Measurements from ENCODE around the gene ANXA10.
"Not testable (repeated sequence)": the region's sequence is repeated elsewhere in the genome, so short reads cannot be mapped to it uniquely, and the experiment has no call there.

Gene ANXA10, protein sequence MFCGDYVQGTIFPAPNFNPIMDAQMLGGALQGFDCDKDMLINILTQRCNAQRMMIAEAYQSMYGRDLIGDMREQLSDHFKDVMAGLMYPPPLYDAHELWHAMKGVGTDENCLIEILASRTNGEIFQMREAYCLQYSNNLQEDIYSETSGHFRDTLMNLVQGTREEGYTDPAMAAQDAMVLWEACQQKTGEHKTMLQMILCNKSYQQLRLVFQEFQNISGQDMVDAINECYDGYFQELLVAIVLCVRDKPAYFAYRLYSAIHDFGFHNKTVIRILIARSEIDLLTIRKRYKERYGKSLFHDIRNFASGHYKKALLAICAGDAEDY

DNA sequence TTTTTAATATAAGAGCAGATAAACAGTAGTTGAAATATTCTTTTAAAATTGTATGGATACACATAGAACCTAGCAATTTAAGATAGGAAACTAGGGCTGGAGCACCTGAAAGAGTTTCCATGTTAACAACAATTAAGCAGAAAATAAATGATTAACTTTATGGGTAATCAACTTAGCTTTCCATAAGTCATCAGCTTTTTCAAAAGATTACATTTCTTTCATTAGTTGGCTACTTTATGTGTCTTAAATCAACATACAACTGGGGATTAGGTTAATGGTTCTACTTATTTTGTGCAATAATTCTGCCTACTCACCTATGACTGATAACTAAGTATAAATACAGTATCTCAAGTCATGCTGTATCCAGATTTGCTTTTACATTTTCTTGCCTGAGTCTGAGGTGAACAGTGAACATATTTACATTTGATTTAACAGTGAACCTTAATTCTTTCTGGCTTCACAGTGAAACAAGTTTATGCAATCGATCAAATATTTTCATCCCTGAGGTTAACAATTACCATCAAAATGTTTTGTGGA, at the start of gene ANXA10:
ANXA10 (plus strand) TSS at position 362 of the 537 bp plus-strand sequence; CDS start at position 526, 164 bp downstream.
- DNase-seq (ENCODE audit: low spot score), result no peak

DNA sequence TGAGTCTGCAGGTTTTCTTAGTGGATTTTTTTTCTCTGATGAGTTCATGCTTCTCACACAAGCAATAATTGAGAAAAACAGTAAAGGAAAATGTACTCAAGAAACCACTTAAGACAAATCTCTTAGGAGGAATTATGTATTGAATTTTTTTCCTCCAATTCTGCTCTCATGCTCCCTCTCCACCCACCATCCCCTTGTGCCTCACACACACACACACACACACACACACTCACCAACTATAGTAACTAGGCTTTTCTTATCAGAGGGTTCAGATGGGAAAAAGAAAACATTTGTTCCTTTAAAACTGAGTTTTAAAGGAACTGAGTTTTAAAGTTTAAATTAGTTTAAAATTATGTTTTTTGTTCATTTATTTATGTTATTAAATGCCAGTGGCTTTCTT, 47.0 kb upstream of the ANXA10 start:
- DNase-seq (ENCODE audit: low spot score), result no peak

DNA sequence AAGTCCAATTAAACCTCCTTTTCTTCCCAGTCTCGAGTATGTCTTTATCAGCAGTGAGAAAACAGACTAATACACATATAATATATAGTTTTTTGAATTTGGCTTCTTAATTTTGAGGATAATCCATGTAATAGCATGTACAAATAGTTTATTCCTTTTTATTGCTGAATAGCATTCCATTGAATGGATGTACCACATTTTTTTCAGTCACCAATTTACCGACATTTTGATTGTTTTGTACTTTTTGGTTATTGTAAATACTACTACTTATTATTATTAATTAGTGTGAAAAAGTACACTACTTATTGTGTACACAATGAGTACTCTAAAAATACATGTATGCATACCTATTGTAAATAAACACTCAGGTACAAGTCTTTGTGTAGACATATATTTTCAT, 42.3 kb upstream of the ANXA10 start:
- DNase-seq (ENCODE audit: low spot score), result no peak

DNA sequence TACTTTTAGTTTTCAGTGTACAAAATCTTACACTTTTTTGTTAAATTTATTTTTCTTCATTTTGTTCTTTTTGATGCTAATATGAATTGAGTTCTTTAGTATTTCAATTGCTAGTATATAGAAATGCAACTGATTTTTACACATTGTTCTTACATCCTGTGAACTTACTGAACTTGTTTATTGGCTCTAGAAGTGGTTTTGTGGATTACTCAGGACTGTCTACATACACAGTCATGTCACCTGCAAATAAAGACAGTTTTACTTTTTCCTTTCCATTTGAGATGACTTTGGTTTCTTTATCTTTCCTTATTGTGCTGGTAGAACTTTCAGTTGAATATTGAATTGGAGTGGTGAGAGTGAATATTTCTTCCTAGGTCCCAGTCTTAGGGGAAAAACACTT, 40.8 kb upstream of the ANXA10 start:
- DNase-seq (ENCODE audit: low spot score), result no peak

DNA sequence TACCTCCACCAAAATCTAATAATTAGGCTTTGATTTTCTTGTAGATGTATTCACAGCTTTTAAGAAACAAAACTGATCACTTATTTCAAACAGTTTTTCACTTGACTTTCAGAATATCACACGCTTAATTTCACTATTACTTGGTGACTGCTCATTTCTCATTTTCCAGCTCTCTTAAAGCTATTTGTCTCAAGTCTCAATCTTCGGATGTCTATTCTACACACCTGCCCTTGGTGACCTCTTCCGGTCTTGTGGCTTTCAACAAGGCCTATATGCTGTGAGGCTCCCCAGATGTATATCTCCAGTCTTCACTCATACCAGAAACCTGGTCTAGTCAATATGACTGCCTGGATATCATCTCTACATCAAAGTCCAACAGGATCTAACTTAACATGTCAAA, 34.9 kb upstream of the ANXA10 start:
- no peak for DNase-seq (ENCODE audit: low spot score)

DNA sequence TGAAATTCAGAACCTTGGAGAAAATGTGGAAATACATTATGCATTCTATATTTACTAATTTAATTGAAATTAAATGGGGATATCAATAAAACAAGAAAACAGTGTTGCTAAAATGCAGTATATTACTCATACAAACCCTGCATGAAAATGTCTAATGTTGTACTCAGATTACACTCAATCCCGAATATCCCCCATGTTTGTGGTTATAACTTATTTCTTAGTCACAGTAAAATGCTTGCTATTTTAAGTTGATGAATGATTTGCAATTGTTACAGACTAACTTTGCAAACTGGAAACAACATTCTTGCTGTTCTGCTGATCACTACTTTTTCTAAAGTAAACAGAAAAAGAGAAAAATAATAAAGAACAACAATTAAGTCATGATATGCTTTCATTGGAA, 33.1 kb upstream of the ANXA10 start:
- no peak for DNase-seq (ENCODE audit: low spot score)

DNA sequence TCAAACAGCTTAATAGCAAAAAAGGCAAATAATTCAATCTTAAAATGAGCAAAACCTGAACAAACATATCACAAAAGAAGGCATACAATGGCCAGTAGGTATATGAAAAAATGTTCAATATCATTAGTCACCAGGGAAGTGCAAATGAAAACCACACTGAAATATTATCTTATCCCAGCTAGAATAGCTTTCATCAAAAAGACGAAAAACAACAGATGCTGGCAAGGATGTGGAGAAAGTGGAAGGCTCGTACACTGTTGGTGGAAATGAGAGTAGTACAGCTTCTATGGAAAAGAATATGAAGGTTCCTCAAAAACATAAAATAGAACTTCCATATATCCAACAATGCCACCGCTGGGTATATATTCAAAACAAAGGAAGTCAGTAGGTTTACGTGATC, 29.3 kb upstream of the ANXA10 start:
- no peak for DNase-seq (ENCODE audit: low spot score)

DNA sequence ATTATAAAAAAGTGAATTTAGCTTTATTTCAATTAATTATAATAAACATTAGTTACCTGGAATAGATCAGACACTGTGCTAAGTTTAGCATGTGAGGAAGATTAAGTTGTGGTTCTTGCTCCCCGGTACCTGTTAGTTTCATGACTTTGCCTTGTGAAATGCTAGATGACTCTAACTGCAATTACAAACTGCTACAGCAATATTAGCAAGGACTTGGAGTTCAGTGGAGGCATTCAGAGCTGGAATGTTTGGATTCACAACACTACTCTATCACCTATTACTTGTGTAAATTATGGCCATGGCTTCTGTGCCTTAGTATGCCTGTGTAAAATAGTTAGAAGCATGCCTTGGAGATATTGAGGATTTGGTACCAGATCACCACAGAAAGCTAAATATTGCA, 21.4 kb upstream of the ANXA10 start:
- no peak for DNase-seq (ENCODE audit: low spot score)

DNA sequence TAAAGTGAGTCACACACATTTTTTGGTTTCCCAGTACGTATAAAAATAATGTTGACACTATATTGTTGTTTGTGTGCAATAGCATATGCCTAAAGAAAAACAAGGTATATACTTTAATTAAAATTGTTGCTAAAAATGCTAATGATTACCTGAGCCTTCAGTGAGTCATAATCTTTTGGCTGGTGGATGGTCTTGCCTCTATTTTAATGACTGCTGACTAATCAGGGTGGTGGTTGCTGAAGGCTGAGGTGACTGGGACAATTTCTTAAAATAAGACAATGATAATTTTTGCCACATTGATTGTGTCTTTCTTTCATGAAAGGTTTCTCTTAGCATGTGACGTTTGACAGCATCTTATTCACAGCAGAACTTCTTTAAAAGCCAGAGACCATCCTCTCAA, 21.0 kb upstream of the ANXA10 start:
- DNase-seq (ENCODE audit: low spot score), result no peak

DNA sequence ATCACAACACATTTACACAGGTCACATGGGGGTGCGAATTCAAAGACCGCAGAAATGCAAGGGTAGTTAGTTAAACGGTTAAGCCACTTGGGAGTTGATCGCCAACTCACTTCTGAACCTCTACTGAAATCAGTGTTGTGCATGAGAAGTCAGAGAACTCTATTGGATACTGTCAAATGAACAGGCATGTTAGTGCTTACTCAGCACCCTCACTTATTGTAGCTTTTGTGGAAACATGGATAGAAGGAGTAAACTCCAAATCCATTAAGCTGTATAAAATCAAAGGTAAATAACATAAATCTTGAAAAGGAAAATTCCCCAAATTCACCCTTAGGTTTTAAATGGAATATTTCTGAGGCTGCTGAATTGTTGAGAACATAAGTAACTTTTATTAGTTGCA, 17.5 kb upstream of the ANXA10 start:
- no peak for DNase-seq (ENCODE audit: low spot score)

DNA sequence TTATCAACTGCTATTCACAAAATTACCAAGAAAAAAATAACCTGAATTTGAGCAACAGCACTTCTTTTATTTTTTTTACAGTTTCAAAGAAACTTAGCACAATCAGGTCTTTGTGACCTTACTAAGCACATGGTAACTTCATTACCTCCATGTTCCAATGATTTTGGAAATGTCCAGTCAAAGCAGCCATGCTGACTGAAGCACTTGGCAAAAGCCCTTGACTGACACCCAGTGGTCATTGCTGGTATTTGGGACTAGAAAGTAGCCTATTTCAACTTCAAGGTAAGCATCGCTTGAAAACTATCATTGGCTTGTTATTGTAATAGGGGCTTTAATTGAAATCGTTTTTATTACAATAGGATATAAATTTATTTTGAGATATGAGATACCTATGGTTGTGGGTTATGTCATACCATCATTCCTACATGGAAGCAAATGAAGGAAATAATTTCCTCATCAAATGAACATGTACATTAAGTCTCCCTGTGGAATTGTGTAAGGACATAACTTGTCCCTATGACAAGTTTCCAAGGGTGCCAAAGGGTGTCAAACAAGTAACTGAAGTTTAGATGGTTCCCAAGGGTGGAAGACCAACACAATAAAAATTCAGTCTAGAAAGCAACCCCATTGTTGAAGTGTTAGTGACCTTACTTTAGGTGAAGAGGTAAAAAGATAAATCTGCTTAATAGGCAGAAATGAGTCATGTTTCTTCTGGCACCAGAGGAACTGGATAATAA, 15.2 kb upstream of the ANXA10 start:
- DNase-seq (ENCODE audit: low spot score), result peak; percentile 22

DNA sequence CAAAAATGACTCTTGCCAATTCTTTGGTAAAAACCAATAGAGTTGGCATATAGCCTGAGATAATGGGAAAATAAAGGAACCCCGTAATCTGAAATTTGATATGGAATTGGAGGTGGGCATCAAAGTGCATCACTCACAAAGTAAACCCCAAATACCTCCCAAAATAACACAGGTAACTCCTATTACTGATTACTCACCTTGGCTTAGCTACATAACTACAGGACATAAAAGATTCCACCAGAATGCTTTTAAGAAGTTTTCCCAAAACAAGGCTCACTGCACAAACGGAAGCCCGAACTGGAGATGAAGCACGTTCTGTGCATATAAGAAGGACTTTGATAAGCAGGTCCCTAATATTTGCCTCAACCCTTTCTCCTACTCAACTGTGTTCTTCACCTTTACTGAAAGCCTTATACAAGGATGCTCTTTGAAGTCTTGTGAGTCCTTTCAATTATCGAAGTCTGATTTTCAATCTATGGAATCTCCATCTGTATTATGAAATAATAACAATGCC, 14.6 kb upstream of the ANXA10 start:
- DNase-seq (ENCODE audit: low spot score), result no peak

DNA sequence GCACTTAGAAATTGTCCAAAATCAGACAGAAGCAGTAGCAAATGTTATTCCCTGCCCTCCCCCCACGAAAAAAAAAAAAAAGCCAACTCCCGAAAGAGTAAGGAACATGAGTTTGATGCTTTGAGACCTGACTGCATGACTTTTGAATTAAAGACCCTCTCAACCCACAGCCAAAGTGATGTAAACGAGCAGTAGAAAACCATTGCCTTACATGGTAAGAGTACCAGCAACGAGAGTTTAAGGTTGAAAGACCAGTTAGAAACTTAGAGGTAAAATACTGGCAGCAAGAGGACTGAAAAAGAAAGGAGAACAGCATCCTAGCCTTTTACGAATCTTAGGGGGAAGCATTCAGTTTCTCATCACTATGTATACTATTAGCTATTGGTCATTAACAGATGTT, 10.0 kb upstream of the ANXA10 start:
- no peak for DNase-seq (ENCODE audit: low spot score)

DNA sequence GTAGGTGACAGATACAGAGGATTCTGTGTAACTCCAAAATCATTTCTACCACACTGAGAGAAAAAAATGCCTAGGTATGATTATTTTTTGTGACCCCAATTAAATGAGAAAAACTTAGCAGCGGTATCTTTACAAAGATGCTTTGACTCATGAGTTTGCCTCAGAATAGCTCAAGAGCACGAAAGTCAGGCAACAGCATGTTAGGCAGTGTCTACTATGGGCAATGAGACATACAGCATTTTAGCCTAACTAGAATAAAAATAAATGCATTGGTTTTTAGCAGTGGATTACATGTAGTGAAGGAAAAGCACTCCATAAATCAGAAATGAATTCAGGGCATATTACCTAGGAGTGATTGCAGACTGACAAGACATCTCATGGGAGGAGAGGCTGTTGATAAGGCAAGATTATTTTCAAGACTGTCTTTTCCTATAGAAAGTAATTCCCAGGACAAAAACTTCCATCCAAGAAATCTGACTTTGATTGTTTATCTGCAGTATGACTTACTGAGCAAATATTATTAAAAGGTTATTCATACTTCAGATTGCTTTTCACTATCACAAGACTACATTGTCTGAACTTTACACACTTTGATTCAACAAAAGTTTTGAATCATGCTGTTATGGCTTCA, 3.6 kb downstream of the ANXA10 start:
- no peak for DNase-seq (ENCODE audit: low spot score)

DNA sequence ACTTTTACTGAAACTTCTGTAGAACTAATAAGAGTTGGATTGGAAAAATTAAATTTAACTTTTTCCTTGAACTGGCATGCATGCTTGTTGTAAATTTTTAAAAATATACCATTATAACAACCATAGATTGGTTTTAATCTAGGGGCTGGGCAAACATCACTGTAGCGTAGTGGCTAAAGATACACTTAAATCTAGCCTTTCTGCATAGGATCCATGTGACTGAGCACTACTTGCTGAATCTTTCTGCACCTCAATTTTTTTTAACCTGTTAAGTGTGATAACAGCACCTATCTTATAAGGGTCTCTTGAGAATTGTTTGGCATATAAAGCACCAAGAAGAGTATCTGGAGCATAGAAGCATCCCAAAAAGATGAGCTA, 4.1 kb downstream of the ANXA10 start:
- DNase-seq (ENCODE audit: low spot score), result no peak

DNA sequence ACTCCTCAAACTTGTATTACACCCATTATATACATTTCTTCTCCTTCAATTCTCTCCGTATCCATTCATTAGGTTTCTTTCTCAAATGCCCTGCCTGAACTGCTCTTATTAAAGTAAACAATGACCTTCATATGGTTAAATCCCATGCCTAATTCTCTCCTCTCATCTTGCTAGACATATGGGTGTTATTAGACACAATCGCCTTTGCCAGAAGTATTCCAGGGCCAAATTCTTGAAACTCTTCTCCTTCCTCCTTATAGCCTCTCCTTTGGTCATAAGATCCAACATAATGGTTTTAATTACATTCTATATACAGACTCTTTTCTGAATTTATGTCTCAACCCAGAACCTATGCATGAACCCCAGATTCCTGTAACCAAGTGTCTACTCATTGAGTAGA, 4.8 kb downstream of the ANXA10 start:
- DNase-seq (ENCODE audit: low spot score), result no peak

DNA sequence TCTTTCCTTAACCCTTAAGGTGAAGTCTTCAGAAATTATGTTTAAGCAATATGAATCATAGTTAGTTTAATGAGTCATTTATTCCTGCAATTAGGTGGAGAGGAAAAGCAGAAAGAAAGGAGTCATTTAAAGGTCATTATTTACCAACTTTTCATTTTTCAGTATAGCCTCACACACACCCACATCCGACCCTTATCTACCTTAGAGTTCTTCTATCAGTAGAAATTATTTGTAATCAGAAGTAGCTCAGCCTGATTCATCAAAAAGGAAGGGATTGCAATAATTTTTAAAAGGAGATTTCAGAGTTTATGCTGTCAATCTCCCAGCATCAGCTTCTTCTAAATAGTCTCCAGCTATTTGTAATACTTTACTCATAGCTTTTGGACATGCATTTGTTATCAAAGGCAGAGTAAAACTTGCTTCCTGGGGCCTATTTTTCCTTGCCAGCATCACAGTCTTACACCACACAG, 5.9 kb downstream of the ANXA10 start:
- DNase-seq (ENCODE audit: low spot score), result no peak

DNA sequence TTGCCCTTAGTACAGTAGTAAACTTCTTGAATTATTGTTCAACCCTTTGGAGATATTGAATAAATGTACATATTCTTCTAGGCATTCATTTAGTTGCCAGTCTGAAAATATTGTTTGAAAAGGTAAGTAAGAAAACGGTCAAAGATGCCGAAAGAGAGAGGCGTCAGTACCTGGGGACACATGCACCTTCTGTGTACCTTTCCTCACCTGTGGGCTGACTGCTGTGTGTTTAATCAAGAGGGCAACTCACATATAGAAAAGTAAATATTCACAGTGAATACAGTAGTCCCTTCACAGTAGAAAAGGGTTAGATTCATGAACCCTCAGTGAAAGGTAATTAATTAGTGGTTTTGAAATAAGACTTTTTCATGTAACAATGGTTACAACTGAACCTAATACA, 6.9 kb downstream of the ANXA10 start:
- DNase-seq (ENCODE audit: low spot score), result no peak

DNA sequence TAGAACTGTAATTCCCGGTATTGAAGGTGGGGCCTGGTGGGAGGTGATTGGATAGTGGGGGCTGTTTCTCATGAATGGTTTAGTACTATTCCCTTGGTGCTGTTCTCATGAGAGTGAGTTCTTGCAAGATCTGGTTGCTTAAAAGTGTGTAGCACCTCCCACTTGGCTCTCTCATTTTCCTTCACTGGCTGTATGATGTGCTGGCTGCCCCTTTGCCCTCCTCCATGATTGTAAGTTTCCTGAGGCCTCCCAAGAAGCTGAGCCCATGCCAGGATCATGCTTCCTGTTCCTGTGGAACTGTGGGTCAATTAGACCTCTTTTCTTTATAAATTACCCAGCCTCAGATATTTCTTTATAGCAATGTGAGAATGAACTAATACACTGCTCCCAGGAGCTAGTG, 8.7 kb downstream of the ANXA10 start:
- DNase-seq (ENCODE audit: low spot score), result no peak

DNA sequence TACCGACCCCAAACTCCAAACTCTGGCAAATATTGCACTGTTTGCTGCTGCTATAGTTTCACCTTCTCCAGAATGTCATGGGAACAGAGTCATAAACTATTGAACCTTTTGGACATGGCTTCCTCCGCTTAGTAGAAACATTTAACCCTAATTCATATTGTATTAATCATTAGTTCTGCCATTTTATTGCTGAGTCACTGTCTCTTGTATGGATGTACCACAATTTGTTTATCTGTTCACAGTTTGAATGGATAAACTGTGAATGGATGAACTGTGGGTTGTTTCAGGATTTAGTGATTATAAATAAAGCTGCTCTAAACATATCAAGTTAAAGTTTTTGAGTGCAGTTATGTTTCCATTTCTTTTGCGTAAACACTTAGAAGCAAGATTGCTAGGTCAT, 10.1 kb downstream of the ANXA10 start:
- DNase-seq (ENCODE audit: low spot score), result no peak

DNA sequence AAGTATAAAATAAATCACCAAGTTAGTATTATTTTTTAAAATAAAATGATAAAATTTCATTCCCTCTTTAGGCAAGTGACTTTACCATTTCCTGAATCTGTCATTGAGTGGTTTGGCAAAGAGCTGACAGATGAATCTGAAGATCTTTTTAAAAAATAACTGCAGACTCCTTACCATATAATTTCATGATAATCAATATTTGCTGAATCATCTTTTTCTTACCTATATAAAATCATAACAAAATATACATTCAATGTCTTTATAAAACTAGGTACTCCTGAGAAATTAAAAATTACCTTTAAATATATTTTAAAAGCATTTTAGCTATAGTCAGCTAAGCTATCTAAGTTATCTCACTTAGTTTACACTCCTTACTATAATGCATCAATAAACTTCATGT, 17.2 kb downstream of the ANXA10 start:
- DNase-seq (ENCODE audit: low spot score), result no peak

DNA sequence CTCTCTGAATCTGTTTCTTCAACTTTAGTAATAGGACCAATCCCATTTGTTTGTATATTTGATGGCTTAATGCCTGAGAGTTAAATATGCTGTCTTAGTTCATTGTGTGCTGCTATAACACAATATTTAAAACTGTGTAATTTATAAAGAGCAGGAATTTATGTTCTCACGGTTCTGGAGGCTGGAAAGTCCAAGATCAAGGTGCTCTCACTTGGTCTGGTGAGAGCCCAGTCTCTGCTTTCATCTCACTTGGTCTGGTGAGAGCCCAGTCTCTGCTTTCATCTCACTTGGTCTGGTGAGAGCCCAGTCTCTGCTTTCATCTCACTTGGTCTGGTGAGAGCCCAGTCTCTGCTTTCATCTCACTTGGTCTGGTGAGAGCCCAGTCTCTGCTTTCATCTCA, 20.7 kb downstream of the ANXA10 start:
- not testable (repeated sequence) for DNase-seq (ENCODE audit: low spot score)

Measured in CD4-positive, alpha-beta T cell treated with Interleukin-2 at 100 ng/mL for 4 hours (primary cell).